OCI-LY1 (cell line): ENCODE results near the gene ARAF.

ENCODE experiments used
- H2AFZ ChIP-seq: fragments of 200-600 bp; sonication (generic), shearing (Covaris generic); 2 replicates; pipeline ENCODE4 v1.6.0; 2014; ENCODE audit warnings: antibody characterized with exemption, mild to moderate bottlenecking, low read length
- H3F3A ChIP-seq: fragments of 200-600 bp; sonication (generic), shearing (Covaris generic); 2 replicates; pipeline ENCODE4 v1.6.0; 2014; ENCODE audit warnings: mild to moderate bottlenecking, antibody characterized with exemption, low read length, moderate library complexity; ENCODE audit not compliant: insufficient read depth
- H3K27ac ChIP-seq: fragments of 200-600 bp; sonication (generic); 2 replicates; pipeline ENCODE4 v1.5.1; 2014; ENCODE audit warnings: low read length, mixed run types, mild to moderate bottlenecking, low read depth; ENCODE audit not compliant: poor library complexity, severe bottlenecking
- H3K27me3 ChIP-seq: fragments of 200-600 bp; sonication (generic); 2 replicates; pipeline ENCODE4 v1.6.0; 2014; ENCODE audit warnings: antibody characterized with exemption, mild to moderate bottlenecking, low read length, moderate library complexity; ENCODE audit not compliant: insufficient read depth
- H3K36me3 ChIP-seq: fragments of 200-600 bp; sonication (generic); 2 replicates; pipeline ENCODE4 v1.6.1; 2014; ENCODE audit warnings: mild to moderate bottlenecking, antibody characterized with exemption, low read length, moderate library complexity, mixed read lengths; ENCODE audit not compliant: insufficient read depth
- H3K4me1 ChIP-seq: fragments of 200-600 bp; sonication (generic); 2 replicates; pipeline ENCODE4 v1.5.1; 2014; ENCODE audit warnings: mild to moderate bottlenecking, low read length, moderate library complexity; ENCODE audit not compliant: insufficient read depth, severe bottlenecking
- H3K4me2 ChIP-seq: fragments of 200-600 bp; sonication (generic), shearing (Covaris generic); 2 replicates; pipeline ENCODE4 v1.6.1; 2014; ENCODE audit warnings: low read length
- H3K4me3 ChIP-seq: fragments of 200-600 bp; sonication (generic); 2 replicates; pipeline ENCODE4 v1.5.1; 2014; ENCODE audit warnings: low read length, low read depth, mild to moderate bottlenecking, mixed read lengths; ENCODE audit not compliant: poor library complexity, severe bottlenecking
- H3K79me2 ChIP-seq: fragments of 200-600 bp; shearing (Covaris generic); 2 replicates; pipeline ENCODE4 v1.6.1; 2016; ENCODE audit warnings: mixed run types, low read length, mixed read lengths; ENCODE audit not compliant: insufficient read depth
- H3K9ac ChIP-seq: fragments of 200-600 bp; sonication (generic), shearing (Covaris generic); 2 replicates; pipeline ENCODE4 v1.6.1; 2014; ENCODE audit warnings: mild to moderate bottlenecking, low read length, mixed read lengths
- H3K9me2 ChIP-seq: fragments of 200-600 bp; sonication (generic), shearing (Covaris generic); 2 replicates; pipeline ENCODE4 v1.6.1; 2014; ENCODE audit warnings: low read depth, mild to moderate bottlenecking, low read length, mixed read lengths
- H3K9me3 ChIP-seq: fragments of 200-600 bp; shearing (Covaris generic); 2 replicates; pipeline ENCODE4 v1.6.1; 2014; ENCODE audit warnings: low read length, mixed read lengths
- H4K20me1 ChIP-seq: fragments of 200-600 bp; sonication (generic), shearing (Covaris generic); 2 replicates; pipeline ENCODE4 v1.6.0; 2016; ENCODE audit warnings: mild to moderate bottlenecking, low read length; ENCODE audit not compliant: insufficient read depth
- EZH2 ChIP-seq: fragments of 200-600 bp; sonication (generic), shearing (Covaris generic); IDR thresholded peaks from 2 replicates; pipeline ENCODE4 v1.8.0; 2017; ENCODE audit warnings: borderline replicate concordance, mixed run types, mild to moderate bottlenecking, antibody characterized with exemption, low read length, moderate library complexity, mixed read lengths
- TF ChIP-seq, protein P1 (sequence below): fragments of 200-600 bp; sonication (generic), shearing (Covaris generic); IDR thresholded peaks from 2 replicates; pipeline ENCODE4 v1.5.1; 2017; ENCODE audit warnings: mild to moderate bottlenecking, antibody characterized with exemption, low read length, moderate library complexity, mixed read lengths

The ARAF gene

DNA sequence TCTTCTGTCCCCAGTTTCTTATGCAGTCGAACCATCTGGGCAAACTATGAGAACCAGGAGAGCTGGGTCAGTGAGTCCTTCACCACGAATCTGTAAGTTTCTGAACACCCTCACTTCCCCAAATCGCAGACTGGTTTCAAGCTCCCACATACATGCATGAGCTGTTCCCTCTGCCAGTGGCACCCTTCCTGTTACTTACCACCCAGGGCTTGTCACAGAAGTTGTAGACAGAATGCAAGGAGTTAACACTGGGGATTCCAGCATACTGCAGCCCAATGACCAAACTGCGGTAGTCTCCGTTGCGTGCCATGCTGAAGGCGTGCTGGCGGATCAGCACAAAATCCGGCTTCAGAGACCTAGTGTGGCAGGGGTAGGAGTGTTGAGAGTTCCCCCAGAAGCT is 44.0 kb downstream of the ARAF start:
- no peak for TF ChIP-seq EZH2
- TF ChIP-seq, protein P1, sequence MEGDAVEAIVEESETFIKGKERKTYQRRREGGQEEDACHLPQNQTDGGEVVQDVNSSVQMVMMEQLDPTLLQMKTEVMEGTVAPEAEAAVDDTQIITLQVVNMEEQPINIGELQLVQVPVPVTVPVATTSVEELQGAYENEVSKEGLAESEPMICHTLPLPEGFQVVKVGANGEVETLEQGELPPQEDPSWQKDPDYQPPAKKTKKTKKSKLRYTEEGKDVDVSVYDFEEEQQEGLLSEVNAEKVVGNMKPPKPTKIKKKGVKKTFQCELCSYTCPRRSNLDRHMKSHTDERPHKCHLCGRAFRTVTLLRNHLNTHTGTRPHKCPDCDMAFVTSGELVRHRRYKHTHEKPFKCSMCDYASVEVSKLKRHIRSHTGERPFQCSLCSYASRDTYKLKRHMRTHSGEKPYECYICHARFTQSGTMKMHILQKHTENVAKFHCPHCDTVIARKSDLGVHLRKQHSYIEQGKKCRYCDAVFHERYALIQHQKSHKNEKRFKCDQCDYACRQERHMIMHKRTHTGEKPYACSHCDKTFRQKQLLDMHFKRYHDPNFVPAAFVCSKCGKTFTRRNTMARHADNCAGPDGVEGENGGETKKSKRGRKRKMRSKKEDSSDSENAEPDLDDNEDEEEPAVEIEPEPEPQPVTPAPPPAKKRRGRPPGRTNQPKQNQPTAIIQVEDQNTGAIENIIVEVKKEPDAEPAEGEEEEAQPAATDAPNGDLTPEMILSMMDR: no peak
- Histone ChIP-seq H3K36me3 (no peaks in the 10 kb centered on the region), H3K9me2 (no peaks in the 10 kb centered on the region), H3K27me3 (no peaks in the 10 kb centered on the region), H3K4me1 (no peaks in the 10 kb centered on the region), H3K79me2 (no peaks in the 10 kb centered on the region), H3K9me3 (no peaks in the 10 kb centered on the region), H3K4me2 (no peak overlapping the region), H3F3A (no peaks in the 10 kb centered on the region), H3K9ac (no peak overlapping the region), H3K27ac (no peak overlapping the region), H3K4me3 (no peak overlapping the region), H2AFZ (no peak overlapping the region), H4K20me1 (no peaks in the 10 kb centered on the region)

DNA sequence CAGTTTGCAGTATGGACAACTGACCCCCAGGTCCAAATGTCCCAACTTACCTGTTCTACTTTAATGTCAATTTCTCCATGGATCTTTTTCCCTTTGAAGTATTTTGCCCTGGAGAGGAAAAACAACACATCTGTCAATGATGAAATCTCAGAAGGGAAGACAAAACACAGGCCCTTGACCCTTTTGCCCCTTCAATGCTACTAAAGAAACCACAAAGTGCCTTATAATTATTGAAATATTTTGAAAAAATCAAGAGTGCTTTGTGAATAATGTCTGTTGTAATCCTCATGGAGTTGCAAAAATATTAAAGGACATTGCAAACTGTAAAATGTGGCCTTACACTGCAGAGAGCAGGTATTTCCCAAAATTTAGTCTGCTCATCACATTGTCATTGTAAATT is 46.1 kb downstream of the ARAF start:
- no peaks in the 10 kb centered on the region for H3K9me3 ChIP-seq
- no peak overlapping the region for H3K9ac ChIP-seq
- H4K20me1 ChIP-seq: no peaks in the 10 kb centered on the region
- no peak for TF ChIP-seq EZH2
- TF ChIP-seq, protein P1: no peak
- no peaks in the 10 kb centered on the region for H3K36me3 ChIP-seq
- H3K9me2 ChIP-seq: no peaks in the 10 kb centered on the region
- H3K27ac ChIP-seq: no peak overlapping the region
- no peaks in the 10 kb centered on the region for H3K4me1 ChIP-seq
- no peak overlapping the region for H2AFZ ChIP-seq
- H3K27me3 ChIP-seq: no peaks in the 10 kb centered on the region
- H3K4me2 ChIP-seq: no peak overlapping the region
- H3F3A ChIP-seq: no peaks in the 10 kb centered on the region
- no peak overlapping the region for H3K4me3 ChIP-seq
- H3K79me2 ChIP-seq: no peaks in the 10 kb centered on the region

- Histone ChIP-seq H3K4me3 (no peak overlapping the region), H3K79me2 (no peaks in the 10 kb centered on the region), H3K4me1 (no peaks in the 10 kb centered on the region), H3F3A (no peaks in the 10 kb centered on the region), H4K20me1 (no peaks in the 10 kb centered on the region), H3K36me3 (no peaks in the 10 kb centered on the region), H3K27me3 (no peaks in the 10 kb centered on the region), H3K27ac (no peak overlapping the region), H3K9ac (no peak overlapping the region), H2AFZ (no peak overlapping the region), H3K9me3 (no peaks in the 10 kb centered on the region), H3K9me2 (no peaks in the 10 kb centered on the region), H3K4me2 (no peak overlapping the region)
- TF ChIP-seq, protein P1: no peak
- no peak for TF ChIP-seq EZH2
Measured at GRCh38 chrX:47608130-47608810, 47.3 kb downstream of the ARAF start.
